Neuronal stem cell (in vitro differentiated cells): Measurements from ENCODE around the gene KLK13.

Experiments used
- DNase-seq: peaks from one replicate; pipeline ENCODE4 v3.0.0-alpha.2; 2013; ENCODE audit warnings: low spot score
- H2AFZ ChIP-seq: one replicate; pipeline ENCODE4 v1.6.1; 2013; ENCODE audit warnings: mild to moderate bottlenecking, low read length, inconsistent platforms
- H2AK5ac ChIP-seq: 2 replicates; pipeline ENCODE4 v1.6.1; 2013; ENCODE audit warnings: low read depth, mild to moderate bottlenecking, inconsistent platforms, low read length, moderate library complexity, mixed read lengths
- H2BK120ac ChIP-seq: 2 replicates; pipeline ENCODE4 v1.6.1; 2013; ENCODE audit warnings: low read depth, mild to moderate bottlenecking, inconsistent platforms, low read length, moderate library complexity, mixed read lengths
- H2BK12ac ChIP-seq: one replicate; pipeline ENCODE4 v1.6.1; 2013; ENCODE audit warnings: low read length, inconsistent platforms
- H2BK15ac ChIP-seq: 2 replicates; pipeline ENCODE4 v1.6.1; 2013; ENCODE audit warnings: mild to moderate bottlenecking, low read length, inconsistent platforms, mixed read lengths
- H2BK5ac ChIP-seq: one replicate; pipeline ENCODE4 v1.6.1; 2013; ENCODE audit warnings: inconsistent platforms, mild to moderate bottlenecking, low read length, moderate library complexity
- H3K14ac ChIP-seq: one replicate; pipeline ENCODE4 v1.6.1; 2013; ENCODE audit warnings: low read length, inconsistent platforms
- H3K18ac ChIP-seq: 2 replicates; pipeline ENCODE4 v1.6.1; 2013; ENCODE audit warnings: low read length, inconsistent platforms
- H3K23ac ChIP-seq: 2 replicates; pipeline ENCODE4 v1.6.1; 2013; ENCODE audit warnings: low read depth, mild to moderate bottlenecking, mixed read lengths, low read length, inconsistent platforms; ENCODE audit not compliant: poor library complexity
- H3K27ac ChIP-seq: replicated peaks from 3 replicates; pipeline ENCODE4 v1.5.1; 2013; ENCODE audit warnings: low read length, inconsistent platforms
- H3K27me3 ChIP-seq, 3 experiments: 2 replicates each; pipeline ENCODE4 v1.6.1; 2013; ENCODE audit warnings: low read length in 3 of 3, mild to moderate bottlenecking in 2 of 3, inconsistent platforms in 1 of 3, low read depth in 1 of 3, mixed read lengths in 1 of 3, moderate library complexity in 1 of 3; ENCODE audit not compliant: control insufficient read depth in 3 of 3, insufficient read depth in 3 of 3
- H3K36me3 ChIP-seq, 2 donors: replicated peaks in 1 of 2; 2 replicates each; pipeline ENCODE4 v1.6.1; 2013; ENCODE audit warnings: low read length in 2 of 2; ENCODE audit not compliant: control insufficient read depth in 2 of 2, insufficient read depth in 2 of 2
- H3K4ac ChIP-seq: 2 replicates; pipeline ENCODE4 v1.6.1; 2013; ENCODE audit warnings: inconsistent platforms, mild to moderate bottlenecking, low read length, moderate library complexity
- H3K4me1 ChIP-seq, 2 donors: 1 replicate in 1 of 2; 2 replicates in 1 of 2; pipeline ENCODE4 v1.6.1; 2013; ENCODE audit warnings: low read length in 2 of 2, low read depth in 1 of 2; ENCODE audit not compliant: control insufficient read depth in 2 of 2, insufficient read depth in 1 of 2
- H3K4me2 ChIP-seq: one replicate; pipeline ENCODE4 v1.6.1; 2013; ENCODE audit warnings: mild to moderate bottlenecking, low read length, inconsistent platforms; ENCODE audit not compliant: insufficient read depth, poor library complexity, severe bottlenecking
- H3K4me3 ChIP-seq, 2 donors: 2 replicates each; pipeline ENCODE4 v1.5.1; 2013; ENCODE audit warnings: low read length in 2 of 2, mild to moderate bottlenecking in 2 of 2, inconsistent platforms in 1 of 2, moderate library complexity in 1 of 2
- H3K79me1 ChIP-seq: one replicate; pipeline ENCODE4 v1.6.1; 2013; ENCODE audit warnings: low read depth, mild to moderate bottlenecking, inconsistent platforms, low read length, moderate library complexity
- H3K9ac ChIP-seq: one replicate; pipeline ENCODE4 v1.6.1; 2013; ENCODE audit warnings: mild to moderate bottlenecking, low read depth, low read length, inconsistent platforms; ENCODE audit not compliant: poor library complexity
- H3K9me3 ChIP-seq, 2 donors: replicated peaks in 1 of 2; 2 replicates each; pipeline versions ENCODE3 to v1.6.1; 2013; ENCODE audit warnings: low read length in 2 of 2, mild to moderate bottlenecking in 2 of 2, inconsistent platforms in 1 of 2, low read depth in 1 of 2, mixed read lengths in 1 of 2, moderate library complexity in 1 of 2; ENCODE audit not compliant: control insufficient read depth in 2 of 2, insufficient read depth in 1 of 2
- H4K8ac ChIP-seq: one replicate; pipeline ENCODE4 v1.6.1; 2013; ENCODE audit warnings: low read depth, mild to moderate bottlenecking, inconsistent platforms, low read length, moderate library complexity
- H4K91ac ChIP-seq: one replicate; pipeline ENCODE4 v1.6.1; 2013; ENCODE audit warnings: low read length, low read depth, mild to moderate bottlenecking, inconsistent platforms; ENCODE audit not compliant: poor library complexity
- WGBS, 2 donors: extraction: QIAGEN DNeasy Blood & Tissue Kit; methylation state at CpG; one replicate each; pipeline ENCODE4 v1.1.7; 2013; ENCODE audit warnings: missing lambda C conversion rate in 2 of 2, mixed read lengths in 1 of 2; ENCODE audit not compliant: insufficient read length in 2 of 2, insufficient replicate concordance in 1 of 2; ENCODE audit errors: extremely low coverage in 2 of 2; 5-methylcytosine and 5-hydroxymethylcytosine counted together

The KLK13 gene

DNA sequence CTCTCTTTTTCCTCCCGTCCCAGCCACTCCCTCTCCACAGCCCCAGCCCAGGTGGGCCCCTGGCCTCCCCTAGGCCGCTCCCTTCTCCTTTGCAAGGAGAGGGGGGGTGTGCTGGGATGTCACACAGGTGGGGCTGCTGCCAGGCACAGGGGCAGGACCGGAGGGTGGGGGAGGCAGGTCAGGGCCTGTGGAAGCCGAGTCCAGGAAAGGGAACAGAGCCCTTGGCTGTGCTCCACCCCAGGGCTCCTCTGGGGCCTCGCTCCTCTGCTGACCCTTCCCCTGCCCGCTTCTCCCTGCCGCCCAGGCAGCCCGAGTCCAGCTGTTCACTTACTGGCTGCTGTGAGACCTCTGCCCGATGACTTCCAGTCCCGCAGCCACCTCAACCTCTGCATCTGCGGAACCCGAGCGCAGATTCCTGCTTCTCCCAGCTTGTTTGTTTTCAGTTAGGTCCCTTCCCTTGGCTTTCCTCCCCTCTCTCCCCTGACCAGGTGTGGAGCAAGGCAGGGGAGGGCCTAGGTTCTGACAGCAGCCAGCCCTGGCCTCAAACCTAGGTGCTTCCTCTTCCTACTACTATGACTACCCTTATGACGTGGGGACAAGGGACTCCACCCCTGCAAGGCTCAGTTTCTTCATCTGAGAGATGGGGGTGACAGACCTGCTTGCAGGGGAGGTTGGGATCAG lies 37.6 kb downstream of the KLK13 start:
- Histone ChIP-seq H4K91ac (no peak overlapping the region), H2BK5ac (no peak overlapping the region), H3K4me3 (no peak overlapping the region), H2BK12ac (no peak overlapping the region), H2BK15ac (peak overlapping the region; percentile 52), H3K79me1 (peaks cover 1% of the 10 kb centered on the region), H3K9ac (no peak overlapping the region), H2AK5ac (peak overlapping the region; percentile 51), H3K4me2 (no peak overlapping the region), H3K27ac (no peak overlapping the region), H3K23ac (peak overlapping the region; percentile 51), H3K27me3 (peaks cover 0 to 49% (median 0%) of the 10 kb centered on the region in 3 experiments), H3K36me3 (no peaks in the 10 kb centered on the region), H3K4me1 (peaks cover 0 to 14% of the 10 kb centered on the region in 2 donors), H3K14ac (no peak overlapping the region), H2AFZ (no peak overlapping the region), H3K9me3 (peaks cover 0 to 2% of the 10 kb centered on the region in 2 donors), H2BK120ac (peak overlapping the region; percentile 65), H4K8ac (no peak overlapping the region), H3K4ac (no peak overlapping the region), H3K18ac (peak overlapping the region; percentile 35)
- WGBS, 2 donors = no CpG with 5 or more reads among the region's 14 CpGs
- no peak for DNase-seq

- Histone ChIP-seq H4K8ac (no peak within 1 kb of the TSS), H4K91ac (no peak within 1 kb of the TSS), H2BK15ac (peak within 1 kb of the TSS; percentile 63), H3K27me3 (peaks cover 0 to 53% (median 0%) of the 10 kb centered on the region in 3 experiments), H2BK12ac (no peak within 1 kb of the TSS), H2AK5ac (peak within 1 kb of the TSS; percentile 81), H3K4me1 (peaks cover 0 to 14% of the 10 kb centered on the region in 2 donors), H2BK5ac (peak within 1 kb of the TSS; percentile 79), H2AFZ (no peak within 1 kb of the TSS), H3K9me3 (peaks cover 0 to 2% of the 10 kb centered on the region in 2 donors), H2BK120ac (peak within 1 kb of the TSS; percentile 65), H3K79me1 (peaks cover 1% of the 10 kb centered on the region), H3K36me3 (no peaks in the 10 kb centered on the region), H3K23ac (peak within 1 kb of the TSS; percentile 56), H3K27ac (no peak within 1 kb of the TSS), H3K4ac (peak within 1 kb of the TSS; percentile 30), H3K4me2 (no peak within 1 kb of the TSS), H3K14ac (peak within 1 kb of the TSS; percentile 59), H3K18ac (peak within 1 kb of the TSS; percentile 82), H3K9ac (peak within 1 kb of the TSS; percentile 66), H3K4me3 (no peak within 1 kb of the TSS)
- DNase-seq = no peak
- no CpG with 5 or more reads among the region's 11 CpGs for WGBS, 2 donors
Observed at GRCh38 chr19:51026554-51026831, 38.4 kb downstream of the KLK13 start, which contains the start of gene KLK11. KLK11 (minus strand) TSS chr19:51026616; CDS start chr19:51025631, 985 bp downstream.

DNA sequence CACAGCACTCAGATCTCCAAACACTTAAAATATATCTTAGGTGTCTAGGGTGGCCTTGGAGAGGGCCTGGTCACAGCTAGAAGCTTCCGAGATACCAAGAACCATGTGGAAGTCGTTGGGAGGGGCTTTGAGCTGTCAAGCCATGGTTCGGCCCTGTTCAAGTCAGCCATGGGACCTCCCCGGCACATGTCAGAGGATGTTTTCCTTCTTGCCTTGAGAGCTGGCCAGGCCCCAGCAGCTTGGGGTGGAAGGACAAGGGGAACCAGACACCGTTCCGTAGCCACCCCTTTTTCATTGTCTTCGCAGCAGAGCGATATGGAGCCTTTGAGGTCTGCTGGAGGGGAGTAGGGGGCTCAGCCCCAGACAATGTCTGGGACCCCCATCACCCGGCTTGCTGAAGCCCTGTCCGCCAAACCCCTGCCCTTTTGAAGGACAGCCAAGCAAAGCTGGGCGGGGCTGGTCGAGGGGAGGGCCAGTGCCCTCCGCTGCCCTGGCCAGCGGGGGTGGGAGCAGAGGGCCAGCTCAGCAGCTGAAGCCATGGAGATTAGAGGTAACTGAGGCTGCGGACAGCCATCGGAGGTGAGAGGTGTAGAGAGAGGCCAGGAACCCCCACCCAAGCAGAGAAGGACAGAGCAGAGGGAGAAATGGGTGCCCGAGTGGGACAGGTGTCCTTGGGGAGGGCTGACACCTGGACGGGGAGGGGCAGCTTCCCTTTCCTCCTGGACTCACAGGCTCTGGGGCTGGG lies 38.9 kb downstream of the KLK13 start:
- H2AK5ac ChIP-seq = peak overlapping the region; percentile 81
- no peak overlapping the region for H3K27ac ChIP-seq
- peak overlapping the region; percentile 63 for H2BK15ac ChIP-seq
- peak overlapping the region; percentile 66 for H3K9ac ChIP-seq
- no peaks in the 10 kb centered on the region for H3K36me3 ChIP-seq
- H3K4me3 ChIP-seq = no peak overlapping the region
- H2BK5ac ChIP-seq = peak overlapping the region; percentile 79
- no peak overlapping the region for H4K8ac ChIP-seq
- no peak overlapping the region for H3K4me2 ChIP-seq
- DNase-seq = no peak
- peaks cover 1% of the 10 kb centered on the region for H3K79me1 ChIP-seq
- no CpG with 5 or more reads among the region's 18 CpGs for WGBS, 2 donors
- no peak overlapping the region for H2BK12ac ChIP-seq
- H3K9me3 ChIP-seq = peaks cover 0 to 2% of the 10 kb centered on the region in 2 donors
- H2AFZ ChIP-seq = no peak overlapping the region
- no peak overlapping the region for H2BK120ac ChIP-seq
- peak overlapping the region; percentile 56 for H3K23ac ChIP-seq
- peak overlapping the region; percentile 59 for H3K14ac ChIP-seq
- H3K18ac ChIP-seq = peak overlapping the region; percentile 82
- peak overlapping the region; percentile 30 for H3K4ac ChIP-seq
- peaks cover 0 to 16% of the 10 kb centered on the region in 2 donors for H3K4me1 ChIP-seq
- H3K27me3 ChIP-seq = peaks cover 0 to 57% (median 0%) of the 10 kb centered on the region in 3 experiments
- H4K91ac ChIP-seq = no peak overlapping the region

DNA sequence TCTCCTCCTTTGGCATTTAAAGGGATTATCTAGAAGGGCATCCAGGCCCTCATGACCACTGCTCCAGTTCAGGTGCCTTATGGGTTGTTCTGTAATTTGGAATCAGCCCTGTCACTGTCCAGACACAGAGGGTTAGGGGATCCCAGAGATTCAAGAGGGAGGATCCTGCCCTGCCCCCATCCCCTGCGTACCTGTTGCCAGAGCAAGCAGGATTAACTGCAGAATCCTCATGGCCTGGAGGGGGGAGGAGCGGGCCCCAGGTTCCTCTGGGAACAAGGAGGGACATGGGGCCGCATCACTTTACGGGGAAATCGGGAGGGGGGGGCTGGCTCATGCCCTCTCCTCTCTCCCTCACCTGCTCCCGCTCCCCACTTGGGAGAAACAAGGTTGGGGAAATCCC lies 39.5 kb downstream of the KLK13 start:
- peaks cover 0 to 16% of the 10 kb centered on the region in 2 donors for H3K4me1 ChIP-seq
- WGBS, 2 donors = no CpG with 5 or more reads among the region's 6 CpGs
- H3K4ac ChIP-seq = no peak overlapping the region
- no peak overlapping the region for H3K18ac ChIP-seq
- no peak overlapping the region for H2AFZ ChIP-seq
- no peaks in the 10 kb centered on the region for H3K9me3 ChIP-seq
- H3K27ac ChIP-seq = no peak overlapping the region
- no peak overlapping the region for H4K91ac ChIP-seq
- H2BK120ac ChIP-seq = no peak overlapping the region
- no peak overlapping the region for H4K8ac ChIP-seq
- H2BK15ac ChIP-seq = no peak overlapping the region
- H2BK12ac ChIP-seq = no peak overlapping the region
- H3K23ac ChIP-seq = no peak overlapping the region
- no peak overlapping the region for H3K4me3 ChIP-seq
- no peak overlapping the region for H3K14ac ChIP-seq
- peaks cover 1% of the 10 kb centered on the region for H3K79me1 ChIP-seq
- no peak for DNase-seq
- H3K36me3 ChIP-seq = no peaks in the 10 kb centered on the region
- peaks cover 0 to 59% (median 1%) of the 10 kb centered on the region in 3 experiments for H3K27me3 ChIP-seq
- no peak overlapping the region for H2BK5ac ChIP-seq
- H2AK5ac ChIP-seq = no peak overlapping the region
- no peak overlapping the region for H3K4me2 ChIP-seq
- no peak overlapping the region for H3K9ac ChIP-seq
